Endothelial cell of umbilical vein (primary cell): Measurements from ENCODE around the gene SLC35F2. TPM values are rescaled to one million over a fixed set of nuclear protein-coding genes. Genes with fewer than 3 reads are reported as not detected.

Source experiments
- BruUV-seq: library from RNA; stranded (reverse); fragments of 400-500 nt; replicated peaks from 2 replicates; lab custom pipeline; 2021; lab: Mats Ljungman, UMichigan
- CTCF ChIA-PET: fragments of 300-600, 350-600 bp; sonication (Branson Sonifier 250); formaldehyde crosslinking; loops from one replicate; lab custom pipeline; 2021; ENCODE audit warnings: antibody characterized with exemption, inconsistent platforms; lab: Charles Lee
- POLR2A ChIA-PET: fragments of 300-600, 350-600 bp; sonication (Branson Sonifier 250); formaldehyde crosslinking; loops from one replicate; lab custom pipeline; 2021; ENCODE audit warnings: antibody characterized with exemption, inconsistent platforms; lab: Charles Lee
- DNase-seq: peaks from one replicate; pipeline ENCODE4 v3.0.0-alpha.2; 2011; ENCODE audit warnings: low read depth, low spot score
- FAIRE-seq: peaks from 2 replicates; lab custom pipeline; 2011; peaks lifted over from hg19 to GRCh38; lab: Jason Lieb, UNC
- H2AFZ ChIP-seq: 2 replicates; pipeline ENCODE4 v1.6.0; 2012; ENCODE audit warnings: low read depth, low read length, control low read depth, inconsistent platforms
- H3K27ac ChIP-seq: 2 replicates; pipeline ENCODE4 v1.5.1; 2011; ENCODE audit warnings: low read depth, mild to moderate bottlenecking, control low read depth, low read length, moderate library complexity; ENCODE audit not compliant: insufficient read depth
- H3K27me3 ChIP-seq, 2 experiments: 2 replicates each; pipeline versions ENCODE4 v1.6.0 to v1.6.1; 2011; ENCODE audit warnings: low read length in 2 of 2, mixed read lengths in 1 of 2; ENCODE audit not compliant: control insufficient read depth in 2 of 2, insufficient read depth in 2 of 2
- H3K36me3 ChIP-seq, 2 experiments: 2 replicates in 1 of 2; 3 replicates in 1 of 2; pipeline ENCODE4 v1.5.1; 2011; ENCODE audit warnings: low read length in 2 of 2, mild to moderate bottlenecking in 1 of 2, moderate library complexity in 1 of 2; ENCODE audit not compliant: control insufficient read depth in 2 of 2, insufficient read depth in 2 of 2; ENCODE audit errors: extremely low read depth in 1 of 2
- H3K4me1 ChIP-seq: 3 replicates; pipeline ENCODE4 v1.5.1; 2011; ENCODE audit warnings: mild to moderate bottlenecking, low read length; ENCODE audit not compliant: control insufficient read depth, insufficient read depth; ENCODE audit errors: extremely low read depth
- H3K4me2 ChIP-seq: 2 replicates; pipeline ENCODE4 v1.6.1; 2011; ENCODE audit warnings: low read length, control low read depth, mixed read lengths; ENCODE audit not compliant: insufficient read depth
- H3K4me3 ChIP-seq, 3 experiments: fragments of 200-600 bp in 1 of 3; sonication (generic), shearing (Covaris generic) in 1 of 3; replicated peaks in 1 of 3; 2 replicates each; pipeline ENCODE4 v1.5.1; 2011 to 2016; ENCODE audit warnings: control low read depth in 3 of 3, low read length in 3 of 3, mild to moderate bottlenecking in 2 of 3, inconsistent platforms in 1 of 3, low read depth in 1 of 3, moderate library complexity in 1 of 3; ENCODE audit not compliant: insufficient read depth in 1 of 3
- H3K79me2 ChIP-seq: 2 replicates; pipeline ENCODE4 v1.6.0; 2012; ENCODE audit warnings: low read length, inconsistent platforms; ENCODE audit not compliant: control insufficient read depth, insufficient read depth
- H3K9ac ChIP-seq: replicated peaks from 2 replicates; pipeline ENCODE3; 2011; ENCODE audit warnings: low read length, control low read depth; ENCODE audit not compliant: insufficient read depth; ENCODE audit errors: extremely low read depth
- H3K9me1 ChIP-seq: replicated peaks from 3 replicates; pipeline ENCODE4 v1.6.0; 2011; ENCODE audit warnings: mild to moderate bottlenecking, low read length; ENCODE audit not compliant: control insufficient read depth, insufficient read depth; ENCODE audit errors: extremely low read depth
- H3K9me3 ChIP-seq: replicated peaks from 2 replicates; pipeline ENCODE4 v1.5.1; 2012; ENCODE audit warnings: low read length, inconsistent platforms; ENCODE audit not compliant: control insufficient read depth, insufficient read depth
- H4K20me1 ChIP-seq: replicated peaks from 2 replicates; pipeline ENCODE3; 2011; ENCODE audit warnings: mild to moderate bottlenecking, low read length; ENCODE audit not compliant: control insufficient read depth, insufficient read depth; ENCODE audit errors: extremely low read depth
- EZH2 ChIP-seq: IDR thresholded peaks from 2 replicates; pipeline ENCODE4 v1.6.1; 2012; ENCODE audit warnings: borderline replicate concordance, low read depth, mild to moderate bottlenecking, moderate library complexity, low read length, inconsistent platforms; ENCODE audit not compliant: severe bottlenecking
- FOS ChIP-seq: IDR thresholded peaks from 2 replicates; pipeline ENCODE4 v1.6.1; 2011; ENCODE audit warnings: mild to moderate bottlenecking, low read length, moderate library complexity, borderline replicate concordance; ENCODE audit not compliant: insufficient read depth
- GATA2 ChIP-seq: IDR thresholded peaks from 2 replicates; pipeline ENCODE4 v1.7.0; 2011; ENCODE audit warnings: low read depth, mild to moderate bottlenecking, moderate library complexity, mixed read lengths, low read length; ENCODE audit not compliant: insufficient read length, insufficient read depth
- JUN ChIP-seq: IDR thresholded peaks from 2 replicates; pipeline ENCODE4 v1.6.1; 2011; ENCODE audit warnings: borderline replicate concordance, low read depth; ENCODE audit not compliant: insufficient read length, insufficient read depth
- MYC ChIP-seq: IDR thresholded peaks from one replicate; pipeline ENCODE4 v1.6.1; 2011; ENCODE audit warnings: mild to moderate bottlenecking, low read depth, low read length
- POLR2A ChIP-seq: IDR thresholded peaks from 2 replicates; pipeline ENCODE4 v1.6.1; 2012; ENCODE audit warnings: low read depth, mild to moderate bottlenecking, control low read depth, low read length
- POLR2AphosphoS5 ChIP-seq: IDR thresholded peaks from 2 replicates; pipeline ENCODE4 v1.6.1; 2012; ENCODE audit warnings: low read depth, mild to moderate bottlenecking, control low read depth, low read length, moderate library complexity; ENCODE audit not compliant: insufficient read depth
- dilution Hi-C: fragments of 300-500 bp; cut with MboI; formaldehyde crosslinking; loops from one replicate; pipeline ENCODE4 v1.15.0; 2019; ENCODE audit warnings: low sequenced_read_pairs; ENCODE audit not compliant: extremely low pct_ligation_motif_present
- intact Hi-C: fragments of 100-400 bp; cut with micrococcal nuclease; formaldehyde crosslinking; loops from one replicate; pipeline ENCODE4 v1.10.0; 2022
- polyA plus RNA-seq, 4 experiments: library from polyadenylated mRNA; depleted of rRNA in 3 of 4; stranded (reverse) in 3 of 4; unstranded in 1 of 4; fragments of >200 nt; gene quantifications; 2 replicates each; pipeline versions ENCODE4 v1.2.1 to v1.2.3, GENCODE V29; 2011 to 2012; ENCODE audit warnings: missing spikeins in 1 of 4
- total RNA-seq: library from RNA; stranded (reverse); gene quantifications from 2 replicates; pipeline ENCODE4 v1.2.3, GENCODE V29; 2021
- TF ChIP-seq, protein P1 (sequence below), 2 donors: IDR thresholded peaks; 1 replicate in 1 of 2; 2 replicates in 1 of 2; pipeline ENCODE4 v1.5.1; 2011; ENCODE audit warnings: low read length in 2 of 2, mild to moderate bottlenecking in 2 of 2, moderate library complexity in 2 of 2, control low read depth in 1 of 2, inconsistent platforms in 1 of 2, low read depth in 1 of 2; ENCODE audit not compliant: insufficient read depth in 1 of 2; ENCODE audit errors: extremely low read depth in 1 of 2
- TF ChIP-seq, protein P2 (sequence below): IDR thresholded peaks from 2 replicates; pipeline ENCODE4 v1.6.1; 2011; ENCODE audit not compliant: insufficient read depth, insufficient read length

Gene SLC35F2
- total and polyA plus RNA-seq, 2 donors (not counting 3 experiments of a cell fraction or from before 2014, with no cell fraction given) = 41.0 to 59.7 TPM

DNA sequence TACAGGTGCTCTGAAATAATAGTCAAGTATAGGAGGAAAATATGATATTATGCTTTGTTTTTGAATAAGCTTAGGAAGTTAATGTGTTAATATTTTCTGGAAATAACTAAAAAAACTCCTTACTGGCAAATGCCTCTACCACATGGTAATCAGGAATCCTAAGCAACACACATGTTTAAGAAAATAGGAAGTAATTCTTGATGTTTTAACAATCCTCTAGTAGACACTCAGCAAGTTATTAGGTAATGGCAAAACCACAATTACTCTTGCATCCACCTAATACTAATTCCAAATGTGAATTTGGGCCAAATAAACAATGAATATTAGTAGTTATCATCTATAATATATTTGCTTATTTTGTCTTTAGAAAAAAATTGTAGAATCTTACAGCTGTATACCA is 53.6 kb downstream of the SLC35F2 start:
- Histone ChIP-seq H3K27ac (no peak overlapping the region), H3K79me2 (peaks cover 5% of the 10 kb centered on the region), H3K4me2 (no peak overlapping the region), H3K9ac (no peak overlapping the region), H3K4me3 (no peak overlapping the region), H3K36me3 (peaks cover 15 to 16% of the 10 kb centered on the region in 2 experiments), H3K4me1 (no peaks in the 10 kb centered on the region), H3K9me3 (no peaks in the 10 kb centered on the region), H3K9me1 (no peaks in the 10 kb centered on the region), H2AFZ (no peak overlapping the region), H4K20me1 (no peaks in the 10 kb centered on the region), H3K27me3 (no peaks in the 10 kb centered on the region)
- BruUV-seq = no TSS peak
- FAIRE-seq (no peak), DNase-seq (no peak)
- intact Hi-C loops (loop anchor here (2.0 kb wide), 1 partner anchor 42 kb away; no protein-coding TSS in a partner anchor), dilution Hi-C loops (no loop called here)
- CTCF ChIA-PET = no interaction called here
- no peak for TF ChIP-seq EZH2
- TF ChIP-seq POLR2A = no peak
- TF ChIP-seq FOS = no peak
- no peak for TF ChIP-seq POLR2AphosphoS5
- TF ChIP-seq, protein P1, sequence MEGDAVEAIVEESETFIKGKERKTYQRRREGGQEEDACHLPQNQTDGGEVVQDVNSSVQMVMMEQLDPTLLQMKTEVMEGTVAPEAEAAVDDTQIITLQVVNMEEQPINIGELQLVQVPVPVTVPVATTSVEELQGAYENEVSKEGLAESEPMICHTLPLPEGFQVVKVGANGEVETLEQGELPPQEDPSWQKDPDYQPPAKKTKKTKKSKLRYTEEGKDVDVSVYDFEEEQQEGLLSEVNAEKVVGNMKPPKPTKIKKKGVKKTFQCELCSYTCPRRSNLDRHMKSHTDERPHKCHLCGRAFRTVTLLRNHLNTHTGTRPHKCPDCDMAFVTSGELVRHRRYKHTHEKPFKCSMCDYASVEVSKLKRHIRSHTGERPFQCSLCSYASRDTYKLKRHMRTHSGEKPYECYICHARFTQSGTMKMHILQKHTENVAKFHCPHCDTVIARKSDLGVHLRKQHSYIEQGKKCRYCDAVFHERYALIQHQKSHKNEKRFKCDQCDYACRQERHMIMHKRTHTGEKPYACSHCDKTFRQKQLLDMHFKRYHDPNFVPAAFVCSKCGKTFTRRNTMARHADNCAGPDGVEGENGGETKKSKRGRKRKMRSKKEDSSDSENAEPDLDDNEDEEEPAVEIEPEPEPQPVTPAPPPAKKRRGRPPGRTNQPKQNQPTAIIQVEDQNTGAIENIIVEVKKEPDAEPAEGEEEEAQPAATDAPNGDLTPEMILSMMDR (IDR thresholded peaks at IDR 0.05; ENCODE audit: extremely low read depth in 1 of 2, insufficient read depth in 1 of 2, low read depth in 1 of 2, low read length in 2 of 2) = no peak
- no peak for TF ChIP-seq GATA2
- TF ChIP-seq, protein P2, sequence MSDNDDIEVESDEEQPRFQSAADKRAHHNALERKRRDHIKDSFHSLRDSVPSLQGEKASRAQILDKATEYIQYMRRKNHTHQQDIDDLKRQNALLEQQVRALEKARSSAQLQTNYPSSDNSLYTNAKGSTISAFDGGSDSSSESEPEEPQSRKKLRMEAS = no peak
- TF ChIP-seq MYC = no peak
- no peak for TF ChIP-seq JUN
- POLR2A ChIA-PET = no interaction called here
